PC-3 (cell line): Measurements from ENCODE around the gene BIRC5.

Experiments
- CTCF ChIP-seq: fragments of 300-600 bp; sonication (generic); conservative IDR thresholded peaks from 2 replicates; pipeline ENCODE4 v1.5.1; 2017; ENCODE audit warnings: antibody characterized with exemption, low read depth, mild to moderate bottlenecking, low read length
- EZH2 ChIP-seq: fragments of 300-600 bp; sonication (generic); IDR thresholded peaks from one replicate; pipeline ENCODE4 v1.6.1; 2017; ENCODE audit warnings: antibody characterized with exemption, mild to moderate bottlenecking, low read length; ENCODE audit not compliant: unreplicated experiment
- EZH2phosphoT487 ChIP-seq: fragments of 300-600 bp; sonication (generic); IDR thresholded peaks from 2 replicates; pipeline ENCODE4 v1.6.1; 2018; ENCODE audit warnings: mild to moderate bottlenecking, antibody characterized with exemption, low read length, borderline replicate concordance

- no peak for TF ChIP-seq EZH2
- TF ChIP-seq CTCF = no peak
- no peak for TF ChIP-seq EZH2phosphoT487
These were observed 27.4 kb downstream of the BIRC5 start for GRCh38 chr17:78241277-78242023.
